SK-N-SH (cell line): ENCODE measurements around the gene PCDHA12. TPM values are rescaled to one million over a fixed set of nuclear protein-coding genes. Genes with fewer than 3 reads are reported as not detected.

ENCODE experiments used
- CTCF ChIA-PET: fragments of 300-600, 350-600 bp; formaldehyde crosslinking; extraction: SDS; loops from one replicate; lab custom pipeline; 2021; lab: Yijun Ruan, JAX
- POLR2A ChIA-PET: fragments of 350-600 bp; sonication (Branson Sonifier 250); formaldehyde crosslinking; extraction: SDS; loops from one replicate; lab custom pipeline; 2020; ENCODE audit warnings: antibody characterized with exemption, inconsistent platforms; lab: Yijun Ruan, JAX
- DNase-seq: peaks from one replicate; pipeline ENCODE4 v3.0.0; 2012
- H2AFZ ChIP-seq: fragments of 200-600 bp; sonication (generic); 2 replicates; pipeline ENCODE4 v1.8.1; 2016; ENCODE audit warnings: antibody characterized with exemption, mild to moderate bottlenecking, low read depth
- H3F3A ChIP-seq: fragments of 200-600 bp; sonication (generic); replicated peaks from 2 replicates; pipeline ENCODE3; 2016; ENCODE audit warnings: antibody characterized with exemption, mild to moderate bottlenecking; ENCODE audit not compliant: insufficient read depth
- H3K27ac ChIP-seq, 2 experiments: fragments of 200-500 bp in 1 of 2; fragments of 200-600 bp in 1 of 2; sonication (Bioruptor generic) in 1 of 2; sonication (generic), shearing (Covaris generic) in 1 of 2; 2 replicates each; pipeline versions ENCODE4 v1.5.1 to v1.6.1; 2014 to 2016; ENCODE audit warnings: low read depth in 2 of 2, inconsistent platforms in 1 of 2, low read length in 1 of 2, mild to moderate bottlenecking in 1 of 2, mixed read lengths in 1 of 2
- H3K27me3 ChIP-seq: fragments of 200-600 bp; sonication (generic), shearing (Covaris generic); 2 replicates; pipeline ENCODE4 v1.6.1; 2016; ENCODE audit warnings: mixed run types; ENCODE audit not compliant: insufficient read depth
- H3K36me3 ChIP-seq, 2 experiments: fragments of 200-500 bp in 1 of 2; fragments of 200-600 bp in 1 of 2; sonication (Bioruptor generic) in 1 of 2; sonication (generic) in 1 of 2; replicated peaks in 1 of 2; 2 replicates each; pipeline versions ENCODE3 to v1.5.1; 2014 to 2016; ENCODE audit warnings: low read length in 1 of 2, mild to moderate bottlenecking in 1 of 2; ENCODE audit not compliant: insufficient read depth in 2 of 2, control insufficient read depth in 1 of 2
- H3K4me1 ChIP-seq, 2 experiments: fragments of 200-500 bp in 1 of 2; fragments of 200-600 bp in 1 of 2; sonication (Bioruptor generic) in 1 of 2; sonication (generic), shearing (Covaris generic) in 1 of 2; 2 replicates each; pipeline versions ENCODE4 v1.5.1 to v1.6.1; 2014 to 2016; ENCODE audit warnings: low read depth in 1 of 2, low read length in 1 of 2, mixed run types in 1 of 2; ENCODE audit not compliant: insufficient read depth in 2 of 2, control insufficient read depth in 1 of 2
- H3K4me2 ChIP-seq: fragments of 200-600 bp; sonication (generic), shearing (Covaris generic); 2 replicates; pipeline ENCODE4 v1.6.1; 2017; ENCODE audit warnings: mixed run types
- H3K4me3 ChIP-seq, 2 experiments: fragments of 200-500 bp in 1 of 2; fragments of 200-600 bp in 1 of 2; sonication (Bioruptor generic) in 1 of 2; sonication (generic), shearing (Covaris generic) in 1 of 2; 2 replicates each; pipeline versions ENCODE4 v1.5.1 to v1.8.1; 2014 to 2016; ENCODE audit warnings: low read depth in 2 of 2, inconsistent platforms in 1 of 2, low read length in 1 of 2, mild to moderate bottlenecking in 1 of 2, mixed read lengths in 1 of 2, moderate library complexity in 1 of 2
- H3K79me2 ChIP-seq: fragments of 200-600 bp; sonication (generic); 2 replicates; pipeline ENCODE4 v1.8.1; 2017; ENCODE audit warnings: mild to moderate bottlenecking; ENCODE audit not compliant: insufficient read depth
- H3K9ac ChIP-seq: fragments of 200-600 bp; sonication (generic); 2 replicates; pipeline ENCODE4 v1.6.1; 2017; ENCODE audit warnings: mixed run types
- H3K9me2 ChIP-seq: fragments of 200-600 bp; sonication (generic); 2 replicates; pipeline ENCODE4 v1.6.1; 2017; ENCODE audit warnings: mixed run types
- H3K9me3 ChIP-seq: fragments of 200-600 bp; sonication (generic); 2 replicates; pipeline ENCODE4 v1.6.1; 2017; ENCODE audit warnings: mixed run types, mild to moderate bottlenecking, moderate library complexity
- H4K20me1 ChIP-seq: fragments of 200-600 bp; sonication (generic); 2 replicates; pipeline ENCODE4 v1.6.1; 2017; ENCODE audit warnings: mild to moderate bottlenecking, mixed run types; ENCODE audit not compliant: insufficient read depth
- CHD2 ChIP-seq: fragments of 150-350 bp; IDR thresholded peaks from 2 replicates; pipeline ENCODE4 v1.6.1; 2018; ENCODE audit warnings: low read length; ENCODE audit not compliant: partially characterized antibody
- CTCF ChIP-seq: fragments of 200-600 bp; sonication (generic); IDR thresholded peaks from 2 replicates; pipeline ENCODE4 v1.6.1; 2017; ENCODE audit warnings: antibody characterized with exemption, mild to moderate bottlenecking, moderate library complexity
- FOSL2 ChIP-seq: IDR thresholded peaks from 2 replicates; pipeline ENCODE4 v1.4.0; 2012; ENCODE audit warnings: low read depth, mild to moderate bottlenecking, moderate library complexity, borderline replicate concordance
- GABPA ChIP-seq: IDR thresholded peaks from 2 replicates; pipeline ENCODE4 v1.4.0; 2012; ENCODE audit warnings: low read depth, mild to moderate bottlenecking
- GATA2 ChIP-seq: sonication (generic); formaldehyde crosslinking; IDR thresholded peaks from 2 replicates; pipeline ENCODE4 v1.5.0; 2020; ENCODE audit warnings: mild to moderate bottlenecking, missing genetic modification reagents
- JUND ChIP-seq: IDR thresholded peaks from 2 replicates; pipeline ENCODE4 v1.4.0; 2012
- NFIC ChIP-seq: IDR thresholded peaks from 2 replicates; pipeline ENCODE4 v1.4.0; 2012; ENCODE audit warnings: borderline replicate concordance
- POLR2AphosphoS5 ChIP-seq: IDR thresholded peaks from 2 replicates; pipeline ENCODE4 v1.6.1; 2012; ENCODE audit warnings: low read depth, low read length
- RAD21 ChIP-seq: IDR thresholded peaks from 2 replicates; pipeline ENCODE4 v1.6.1; 2012; ENCODE audit warnings: mild to moderate bottlenecking, low read length
- RFX5 ChIP-seq: IDR thresholded peaks from 2 replicates; pipeline ENCODE4 v1.6.1; 2012; ENCODE audit warnings: mild to moderate bottlenecking, improper control_type of control experiment, low read length
- SMC3 ChIP-seq: IDR thresholded peaks from 2 replicates; pipeline ENCODE4 v1.6.1; 2012; ENCODE audit warnings: low read depth, low read length, improper control_type of control experiment
- TEAD4 ChIP-seq: IDR thresholded peaks from 2 replicates; pipeline ENCODE4 v1.4.0; 2012; ENCODE audit warnings: mild to moderate bottlenecking, borderline replicate concordance; ENCODE audit not compliant: insufficient read depth
- USF2 ChIP-seq: fragments of 150-350 bp; IDR thresholded peaks from 2 replicates; pipeline ENCODE4 v1.6.1; 2017; ENCODE audit warnings: antibody characterized with exemption, low read length, low read depth, borderline replicate concordance
- WGBS: methylation state at CpG from one replicate; pipeline ENCODE4 v1.1.6; 2017; ENCODE audit warnings: low lambda C conversion rate; 5-methylcytosine and 5-hydroxymethylcytosine counted together
- polyA plus RNA-seq, 3 experiments: library from polyadenylated mRNA; depleted of rRNA; stranded (reverse); fragments of >200 nt; gene quantifications; 2 replicates each; pipeline ENCODE4 v1.2.3, GENCODE V29; 2012

Gene PCDHA12
- 0.54 and 0.70 TPM in 2 replicates for polyA plus RNA-seq (2012; rRNA removed)
- 0.49 and 0.55 TPM in 2 replicates for polyA plus RNA-seq (2012; cell fraction: cytosol; rRNA removed)
- polyA plus RNA-seq (2012; cell fraction: nucleus; rRNA removed), result 0.74 and 0.97 TPM in 2 replicates

- Histone ChIP-seq H3K9me3 (no peaks in the 10 kb centered on the region), H4K20me1 (no peaks in the 10 kb centered on the region), H3K79me2 (no peaks in the 10 kb centered on the region), H3K9ac (peak within 1 kb of the TSS; percentile 44; the same call in 1 of the 2 replicates), H3K36me3 (no peaks in the 10 kb centered on the region), H3F3A (no peaks in the 10 kb centered on the region), H2AFZ (peak within 1 kb of the TSS; percentile 78), H3K27ac (peak within 1 kb of the TSS in 1 of 2 experiments; percentile 50; a peak in 2 of 4 replicates), H3K9me2 (no peaks in the 10 kb centered on the region), H3K4me3 (peak within 1 kb of the TSS; percentile 56 to 64), H3K4me2 (peak within 1 kb of the TSS; percentile 24; the same call in 1 of the 2 replicates), H3K4me1 (no peaks in the 10 kb centered on the region; a peak in 2 of 4 replicates), H3K27me3 (no peaks in the 10 kb centered on the region)
- 51% methylated on average over 27 of the region's 47 CpGs for WGBS
- POLR2A ChIA-PET, result interaction anchor here (1.2 to 2.1 kb wide), 2 partner anchors 91 to 165 kb away, joined by 6 to 15 read pairs; partner anchors contain the start of gene PCDHAC2
- TF ChIP-seq SMC3, result peak; percentile 54
- no peak for TF ChIP-seq FOSL2
- no peak for TF ChIP-seq TEAD4
- no peak for TF ChIP-seq CHD2
- peak; percentile 62 for TF ChIP-seq CTCF
- TF ChIP-seq RAD21, result peak; percentile 84
- CTCF ChIA-PET, result interaction anchor here (0.6 to 6.0 kb wide), 53 partner anchors 9 to 514 kb away, joined by 3 to 89 read pairs (median 4); partner anchors contain the start of genes PCDHA1, PCDHA8, PCDHAC1 and PCDHAC2
- DNase-seq, result peak; percentile 70
Measured at GRCh38 chr5:140875085-140876065, at the start of gene PCDHA12. PCDHA12 (plus strand) TSS chr5:140875308; CDS start chr5:140875473, 165 bp downstream.

GRCh38 chr5:140827704-140828361 is 47.3 kb upstream of the PCDHA12 start, which contains the start of gene PCDHA6:
PCDHA6 (plus strand) TSS chr5:140827960; CDS start chr5:140828092, 132 bp downstream.
- H3K4me3 ChIP-seq, result no peak within 1 kb of the TSS
- no peaks in the 10 kb centered on the region for H3K9me2 ChIP-seq
- H3K9ac ChIP-seq, result no peak within 1 kb of the TSS
- CTCF ChIA-PET, result interaction anchor here (0.6 to 1.8 kb wide), 4 partner anchors 14 to 215 kb away, joined by 3 to 8 read pairs (median 3); partner anchors contain the start of genes PCDHA4 and PCDHA8
- no peaks in the 10 kb centered on the region for H3K79me2 ChIP-seq
- DNase-seq, result no peak
- no peaks in the 10 kb centered on the region for H3K4me1 ChIP-seq
- no peaks in the 10 kb centered on the region for H3K9me3 ChIP-seq
- no peaks in the 10 kb centered on the region for H3K36me3 ChIP-seq
- 75% methylated on average over 23 of the region's 27 CpGs for WGBS
- H3K27ac ChIP-seq, result no peak within 1 kb of the TSS
- no peak within 1 kb of the TSS for H2AFZ ChIP-seq
- POLR2A ChIA-PET, result no interaction called here
- H3F3A ChIP-seq, result no peaks in the 10 kb centered on the region
- no peaks in the 10 kb centered on the region for H3K27me3 ChIP-seq
- H3K4me2 ChIP-seq, result no peak within 1 kb of the TSS
- H4K20me1 ChIP-seq, result no peaks in the 10 kb centered on the region
- no peak for TF ChIP-seq RAD21
- TF ChIP-seq RFX5, result no peak
- no peak for TF ChIP-seq TEAD4
- TF ChIP-seq GABPA, result no peak
- TF ChIP-seq POLR2AphosphoS5, result no peak
- TF ChIP-seq USF2, result no peak
- no peak for TF ChIP-seq JUND
- TF ChIP-seq GATA2 (CRISPR knock-in tag), result no peak
- no peak for TF ChIP-seq NFIC
